GM18867 (cell line): ENCODE data around the gene SYNJ2.

Experiments
- ATAC-seq: cut with Tn5 transposase; IDR thresholded peaks from one replicate; pipeline ENCODE4 v1.9.1; 2021; ENCODE audit warnings: mild to moderate bottlenecking, moderate library complexity; ENCODE audit not compliant: unreplicated experiment

The SYNJ2 gene

DNA sequence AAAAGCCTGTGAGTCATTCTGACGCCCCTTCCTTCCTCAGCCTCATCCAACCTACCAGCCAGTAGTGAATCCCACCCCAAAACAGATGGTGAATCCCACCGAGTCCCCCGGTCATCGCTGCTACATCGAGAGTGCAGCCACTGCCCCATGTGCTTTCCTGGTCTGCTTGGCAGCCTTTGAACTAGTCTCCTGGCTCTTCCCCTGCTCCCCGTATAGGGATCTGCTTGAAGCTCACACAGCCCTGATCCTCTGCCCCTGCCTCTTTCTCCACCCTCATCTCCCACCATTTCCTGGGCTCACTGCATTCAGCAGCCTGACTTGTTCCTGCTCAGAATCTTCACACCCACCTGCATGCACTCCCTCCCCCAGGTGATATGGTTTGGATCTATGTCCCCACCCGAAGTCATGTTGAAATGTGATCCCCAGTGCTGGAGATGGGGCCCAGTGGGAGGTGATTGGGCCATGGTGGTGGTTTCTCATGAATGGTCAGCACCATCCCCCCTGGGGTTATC lies 14.6 kb downstream of the SYNJ2 start:
- ATAC-seq: no peak

DNA sequence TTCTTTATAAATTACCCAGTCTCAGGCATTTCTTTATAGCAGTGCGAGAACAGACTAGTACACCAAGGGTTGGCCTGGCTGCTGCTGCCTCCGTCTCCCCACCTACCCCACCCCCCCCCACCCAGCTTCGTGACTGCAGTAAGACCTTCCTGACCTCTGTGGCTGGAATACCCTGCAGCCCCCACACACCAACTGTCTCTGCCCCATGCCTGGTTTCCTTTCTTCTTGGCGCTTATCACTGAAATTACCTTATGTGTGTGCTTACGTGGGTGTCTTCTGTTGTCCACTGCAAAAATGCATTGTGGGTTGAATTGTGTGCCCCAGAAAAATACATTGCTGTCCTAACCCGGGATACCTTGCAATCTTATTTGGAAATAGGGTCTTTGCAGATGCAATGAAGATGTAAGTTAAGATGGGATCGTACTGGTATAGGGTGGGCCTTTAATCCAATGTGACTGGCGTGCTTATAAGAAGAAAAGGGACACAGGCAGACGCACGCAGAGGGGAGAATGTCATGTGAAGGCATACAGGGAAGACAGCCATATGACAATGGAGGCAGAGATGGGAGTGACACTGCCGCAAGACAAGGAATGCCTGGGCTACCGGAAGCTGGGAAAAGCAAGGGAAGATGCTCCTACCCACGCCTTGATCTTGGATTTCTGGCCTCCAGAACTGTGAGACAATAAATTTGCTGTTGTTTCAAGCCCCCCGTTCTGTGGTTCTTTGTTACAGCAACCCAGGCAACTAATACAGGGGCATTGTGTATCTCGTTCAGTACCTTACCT lies 15.4 kb downstream of the SYNJ2 start:
- no peak for ATAC-seq

DNA sequence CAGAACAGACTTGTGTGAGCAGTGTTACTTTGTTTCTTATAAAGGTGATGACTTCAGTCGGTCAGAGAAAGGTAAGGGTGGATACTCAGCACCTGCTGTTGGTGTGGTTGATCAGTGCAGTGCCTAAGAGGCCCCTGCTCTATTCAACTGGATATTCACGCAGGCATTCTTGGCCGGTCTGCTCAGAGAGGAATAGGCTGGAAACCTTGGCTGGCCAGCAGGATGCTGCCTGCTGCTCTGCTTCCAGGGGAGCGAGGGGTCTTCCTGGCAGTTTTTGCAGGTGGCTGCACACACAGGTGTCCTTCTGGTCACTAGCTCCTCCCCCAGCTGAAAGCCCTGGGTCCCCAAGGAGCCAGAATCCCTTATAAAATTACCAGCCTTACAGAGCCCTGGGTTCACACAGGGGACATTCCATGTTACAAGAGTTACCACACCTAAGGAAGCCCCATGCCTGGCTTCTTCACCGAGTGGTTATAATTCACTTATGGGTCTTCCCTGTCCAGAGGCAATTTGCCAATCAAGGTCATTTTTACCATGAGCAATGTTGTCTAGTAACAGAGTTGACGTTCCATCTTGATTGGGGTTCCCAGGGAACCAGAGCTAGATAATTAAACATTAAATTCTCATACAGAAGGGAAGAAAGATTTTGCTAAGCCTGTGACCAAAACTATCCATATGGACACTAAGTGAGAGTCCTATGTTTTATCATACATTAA lies 16.4 kb downstream of the SYNJ2 start:
- ATAC-seq: no peak

DNA sequence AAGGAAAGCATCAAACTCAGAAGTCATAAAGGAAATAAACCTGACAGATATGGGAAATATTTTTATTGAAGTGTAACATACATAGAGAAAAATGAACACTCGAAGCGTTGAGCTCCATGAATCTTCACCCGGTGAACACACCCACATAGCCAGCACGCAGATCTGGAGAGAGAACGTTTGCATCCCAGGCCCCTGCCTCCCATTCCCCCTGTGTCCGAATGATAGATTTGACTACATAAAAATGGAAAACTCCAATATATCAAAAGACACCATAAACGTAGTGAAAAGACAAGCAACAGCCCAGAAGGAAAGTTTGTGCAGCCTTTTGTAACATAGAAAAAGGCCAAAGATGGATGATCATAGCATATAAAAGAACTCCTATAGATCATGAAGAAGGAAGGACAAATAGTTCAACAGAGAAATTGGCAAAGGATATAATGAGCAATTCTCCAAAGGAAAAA lies 17.1 kb downstream of the SYNJ2 start:
- no peak for ATAC-seq

DNA sequence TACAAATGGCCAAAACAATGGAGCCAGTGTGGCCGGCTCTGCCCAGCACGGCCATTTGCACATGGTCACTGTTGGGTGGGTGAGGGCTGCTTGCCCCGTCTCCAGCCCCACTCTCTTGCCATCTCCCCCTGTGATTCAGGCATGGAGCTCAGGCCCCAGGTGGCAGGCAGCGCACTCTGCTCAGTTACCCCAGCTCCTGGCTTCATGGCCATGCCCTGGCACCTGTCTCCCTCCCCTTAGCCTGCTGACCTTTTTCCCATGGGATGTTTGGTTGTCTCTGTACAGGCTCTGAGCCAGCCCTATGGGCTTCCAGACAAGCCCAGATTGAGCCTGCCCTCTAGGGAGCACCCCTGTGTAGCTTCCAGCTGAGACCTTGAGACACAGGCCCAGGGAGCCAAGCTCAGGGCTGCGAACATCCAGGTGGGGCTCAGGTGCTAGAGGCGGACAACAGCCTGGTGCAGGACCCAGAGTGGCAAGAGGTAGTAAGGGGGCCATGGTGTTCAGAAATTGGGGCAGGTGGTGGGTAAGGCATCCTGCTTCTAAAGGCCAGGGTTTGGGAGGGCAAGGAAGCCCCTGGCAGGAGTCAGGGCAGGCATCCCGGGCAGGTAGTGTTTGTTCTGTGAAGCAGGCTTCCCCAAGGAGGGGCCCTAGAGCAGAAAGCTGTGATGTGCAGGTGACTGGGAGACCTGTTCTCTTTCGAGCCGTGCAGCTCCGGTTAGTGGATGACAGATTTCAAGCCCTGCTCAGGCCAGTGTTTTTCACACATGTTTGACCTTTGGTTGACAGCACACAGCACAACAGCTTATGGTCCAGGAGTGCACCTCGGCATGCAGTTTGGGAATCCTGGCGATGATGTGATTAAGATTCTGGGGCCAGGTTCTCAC lies 17.7 kb downstream of the SYNJ2 start:
- no peak for ATAC-seq

DNA sequence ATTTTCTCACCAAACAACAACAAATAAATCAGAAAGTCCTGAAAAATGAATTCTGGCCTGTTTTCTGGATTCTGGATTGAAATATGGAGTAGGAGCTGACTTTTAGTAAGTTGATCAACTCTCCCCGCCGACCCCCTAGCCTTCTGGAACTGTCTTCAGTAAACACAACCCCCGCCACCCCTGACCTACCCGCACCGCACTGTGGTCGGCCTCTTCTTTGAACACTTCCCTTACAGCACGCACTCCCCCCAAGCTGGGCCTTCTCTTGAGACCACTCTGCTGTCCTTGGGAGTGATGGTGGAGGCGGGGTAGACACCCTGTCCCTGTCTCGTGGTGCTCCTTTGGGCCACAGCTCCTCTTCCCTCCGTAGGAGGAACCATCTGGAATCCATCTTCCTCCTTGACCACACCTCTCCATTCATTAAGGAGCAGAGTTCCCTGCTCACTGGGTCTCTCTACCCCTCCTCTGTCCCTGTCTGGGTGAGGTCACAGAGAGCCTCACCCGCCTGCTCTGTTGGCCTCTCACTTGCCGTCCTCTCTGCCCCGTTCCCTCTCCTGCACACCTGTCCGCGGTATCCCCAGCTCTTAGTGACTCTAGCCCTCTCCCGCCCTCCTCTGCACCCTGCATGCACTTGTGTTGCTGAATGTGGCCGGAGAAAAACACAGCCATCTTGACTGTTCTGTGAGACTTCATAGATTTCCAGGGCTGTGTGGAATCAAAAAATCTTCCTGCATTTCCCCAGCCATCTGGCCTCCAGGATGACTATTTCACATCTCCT lies 19.1 kb downstream of the SYNJ2 start:
- no peak for ATAC-seq

DNA sequence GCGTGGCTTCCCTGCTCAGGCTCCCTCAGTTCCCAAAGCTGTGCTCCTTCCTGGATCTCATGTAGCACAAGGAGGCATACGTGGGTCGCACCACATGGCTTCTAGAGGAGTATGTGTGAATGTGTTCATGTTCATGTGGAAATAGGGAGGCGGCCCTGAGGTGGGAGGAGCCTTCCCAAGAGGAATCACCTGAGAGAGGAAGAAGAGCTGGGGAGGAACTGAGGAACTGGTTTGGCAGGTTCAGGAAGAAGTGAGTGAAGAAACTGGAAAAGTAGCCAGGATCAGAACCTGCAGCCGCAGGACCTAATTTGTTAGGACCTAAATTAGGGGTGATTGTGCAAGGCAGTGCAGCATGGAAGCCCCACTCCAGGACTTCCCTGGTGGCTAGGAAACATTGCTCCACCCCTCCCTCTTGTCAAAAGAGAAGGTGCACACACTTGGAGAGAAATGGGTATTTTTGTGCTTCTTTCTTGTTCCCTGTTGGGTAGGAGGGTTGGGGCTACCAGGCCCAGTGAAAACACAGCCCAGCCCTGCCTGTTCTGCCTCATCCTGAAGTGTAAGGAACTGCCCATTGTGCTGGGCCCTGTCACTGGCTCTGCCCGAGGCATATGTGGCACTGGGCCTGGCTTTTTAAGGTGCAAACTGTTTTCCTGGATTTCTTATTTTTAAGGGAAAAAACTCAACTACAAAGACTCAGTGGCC lies 20.7 kb downstream of the SYNJ2 start:
- ATAC-seq: no peak

DNA sequence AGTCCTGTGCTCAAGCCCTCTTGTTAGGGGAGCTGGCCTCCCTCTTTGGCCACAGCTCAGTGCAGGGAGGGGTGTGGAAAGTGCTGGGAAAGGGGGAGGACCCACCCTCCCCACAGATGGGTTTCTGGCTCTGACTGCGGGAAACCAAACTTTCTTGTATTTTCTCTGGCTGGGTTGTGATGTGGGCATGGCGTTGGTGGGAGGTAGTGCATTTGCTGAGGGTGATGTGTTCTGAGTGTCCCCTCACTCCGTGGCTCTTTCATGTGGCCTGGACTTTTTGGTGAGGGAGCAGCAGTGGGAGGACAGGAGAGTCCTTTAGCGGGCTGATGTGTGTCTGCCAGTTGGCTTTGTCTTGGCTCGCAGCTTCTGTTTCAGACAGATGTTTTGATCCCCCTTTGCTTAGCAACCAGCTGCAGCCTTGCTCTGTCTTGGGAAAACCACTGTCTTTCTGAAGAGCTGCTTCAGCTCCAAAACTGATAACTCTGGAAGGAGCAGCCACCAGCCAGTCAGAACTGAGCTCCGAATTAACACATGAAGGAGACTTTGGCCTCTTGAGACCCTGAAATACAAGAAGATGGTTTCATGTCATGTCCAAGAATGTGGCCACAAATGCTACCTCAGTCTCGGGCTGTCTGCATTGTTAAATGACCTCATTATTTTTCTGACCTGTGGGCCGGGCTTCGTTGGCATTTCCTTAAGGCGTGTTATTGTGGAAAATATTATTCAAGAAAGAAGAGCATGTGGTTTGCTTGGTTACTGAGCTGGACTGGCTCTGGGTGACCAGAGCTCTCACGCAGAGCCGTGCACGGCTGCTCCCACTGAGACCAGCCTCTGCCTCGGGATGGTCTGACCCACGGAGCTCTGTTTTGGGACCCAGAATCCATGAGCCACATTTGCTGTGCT lies 21.5 kb downstream of the SYNJ2 start:
- ATAC-seq: no peak

DNA sequence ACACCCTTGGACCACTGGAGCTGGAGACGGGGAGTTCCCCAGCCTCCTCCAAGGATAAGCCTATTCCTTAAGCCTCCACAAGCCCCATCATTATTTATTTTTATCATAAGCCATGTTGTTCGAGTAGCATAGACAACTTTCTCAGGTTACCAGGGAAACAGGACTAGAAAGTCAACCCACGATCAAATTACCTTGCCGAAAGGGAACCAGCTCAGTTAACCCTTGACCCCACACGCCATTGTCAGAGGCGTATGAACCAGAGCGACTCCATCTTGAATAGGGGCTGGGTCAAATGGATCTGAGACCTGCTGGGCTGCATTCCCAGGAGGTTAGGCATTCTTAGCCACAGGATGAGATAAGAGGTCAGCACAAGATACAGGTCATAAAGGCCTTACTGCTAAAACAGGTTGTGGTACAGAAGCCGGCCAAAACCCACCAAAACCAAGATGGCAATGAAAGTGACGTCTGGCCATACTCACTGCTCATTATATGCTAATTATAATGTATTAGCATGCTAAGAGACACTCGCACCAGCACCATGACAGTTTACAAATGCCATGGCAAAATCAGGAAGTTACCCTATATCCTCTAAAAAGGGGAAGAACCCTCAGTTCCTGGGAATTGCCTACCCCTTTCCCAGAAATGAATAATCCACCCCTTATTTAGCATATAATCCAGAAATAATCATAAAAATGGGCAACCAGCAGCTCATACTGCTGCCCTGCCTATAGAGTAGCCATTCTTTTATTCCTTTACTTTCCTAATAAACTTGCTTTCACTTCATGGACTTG lies 22.4 kb downstream of the SYNJ2 start:
- no peak for ATAC-seq

DNA sequence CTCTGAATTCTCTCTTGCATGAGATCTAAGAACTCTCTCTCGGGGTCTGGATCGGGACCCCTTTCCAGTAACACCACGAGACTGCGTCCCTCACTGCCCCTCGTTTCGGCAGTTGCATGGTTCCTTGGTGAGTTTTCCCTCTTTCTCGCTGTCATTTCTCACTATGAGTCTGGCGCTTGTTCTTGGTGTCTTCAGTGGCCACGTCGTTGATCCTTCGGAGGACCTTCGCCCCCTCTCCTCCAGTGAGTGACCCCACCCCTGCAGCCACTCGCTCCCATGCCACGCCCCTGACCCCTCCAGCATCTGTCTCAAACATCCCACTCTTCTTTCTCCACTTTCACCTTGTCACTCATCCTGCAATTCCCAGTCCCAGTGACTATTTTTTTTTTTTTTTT lies 23.0 kb downstream of the SYNJ2 start:
- no peak for ATAC-seq

DNA sequence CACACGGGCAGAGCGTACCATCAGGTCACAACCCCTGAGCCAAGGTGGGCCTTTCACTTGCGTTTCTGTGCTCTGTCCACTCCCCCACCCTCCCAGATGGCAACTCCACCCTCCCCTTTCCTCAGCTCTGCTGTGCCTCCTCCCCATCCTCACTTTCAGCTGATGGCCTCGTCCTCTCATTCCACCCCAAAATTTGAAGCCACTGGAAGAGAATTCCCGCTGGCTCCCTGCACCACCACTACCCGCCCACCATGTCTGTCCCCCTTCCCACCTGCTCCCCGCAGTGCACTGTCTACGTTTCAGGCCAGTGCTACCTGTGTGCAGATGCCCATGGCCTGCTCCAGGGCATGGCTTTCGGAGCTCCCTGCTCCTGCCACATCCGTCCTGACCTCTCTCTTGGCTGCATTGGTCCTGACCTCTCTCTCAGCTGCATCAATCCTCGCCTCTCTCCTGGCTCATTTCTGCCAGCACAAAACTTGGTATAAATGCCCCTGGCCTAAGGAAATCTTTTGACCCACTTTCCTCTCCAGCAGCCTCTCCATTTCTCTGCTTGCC lies 24.0 kb downstream of the SYNJ2 start:
- ATAC-seq: no peak

DNA sequence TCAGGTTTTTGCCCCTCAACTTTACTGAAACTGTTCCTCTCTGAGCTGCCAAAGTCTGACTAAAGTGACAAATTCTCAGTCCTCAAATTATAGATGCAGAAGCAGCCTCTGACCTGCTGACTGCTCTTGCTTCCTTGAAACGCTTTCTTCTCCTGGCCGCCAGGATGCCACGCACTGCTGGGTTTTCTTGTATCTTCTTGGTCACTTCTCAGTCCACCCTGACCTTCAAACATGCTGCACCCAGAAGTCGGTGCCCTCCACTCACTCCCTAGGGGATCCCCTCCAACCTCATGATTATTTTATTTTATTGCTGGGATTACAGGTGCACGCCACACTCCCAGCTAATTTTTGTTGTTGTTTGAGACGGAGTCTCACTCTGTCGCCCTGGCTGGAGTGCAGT lies 24.7 kb downstream of the SYNJ2 start:
- ATAC-seq: no peak

DNA sequence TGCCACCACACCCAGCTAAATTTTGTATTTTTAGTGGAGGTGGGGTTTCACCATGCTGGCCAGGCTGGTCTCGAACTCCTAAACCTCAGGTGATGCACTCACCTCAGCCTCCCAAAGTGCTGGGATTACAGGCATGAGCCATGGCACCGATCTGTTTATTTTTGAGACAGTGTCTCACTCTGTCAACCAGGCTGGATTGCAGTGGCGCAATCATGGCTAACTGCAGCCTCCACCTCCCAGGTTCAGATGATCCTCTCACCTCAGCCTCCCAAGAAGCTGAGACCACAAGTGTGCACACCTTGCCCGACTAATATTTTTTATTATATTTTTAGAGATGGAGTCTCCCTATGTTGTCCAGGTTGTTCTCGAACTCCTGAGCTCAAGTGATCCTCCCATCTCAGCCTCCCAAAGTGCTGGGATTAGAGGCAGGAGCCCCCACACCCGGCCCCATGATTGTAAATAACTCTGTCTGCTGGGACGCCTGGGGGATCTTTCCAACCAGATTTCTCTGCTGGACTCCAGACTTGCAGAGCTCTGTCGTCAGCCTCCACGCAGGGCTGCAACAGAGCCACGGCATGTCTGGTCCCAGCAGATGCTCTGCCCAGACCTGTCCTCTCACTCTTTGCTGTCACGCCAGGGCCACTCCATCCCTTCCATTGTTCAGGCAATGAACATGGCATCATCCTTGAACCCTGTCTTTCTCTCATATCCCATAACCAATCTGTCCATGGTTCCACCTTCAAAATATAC lies 25.3 kb downstream of the SYNJ2 start:
- ATAC-seq: no peak

DNA sequence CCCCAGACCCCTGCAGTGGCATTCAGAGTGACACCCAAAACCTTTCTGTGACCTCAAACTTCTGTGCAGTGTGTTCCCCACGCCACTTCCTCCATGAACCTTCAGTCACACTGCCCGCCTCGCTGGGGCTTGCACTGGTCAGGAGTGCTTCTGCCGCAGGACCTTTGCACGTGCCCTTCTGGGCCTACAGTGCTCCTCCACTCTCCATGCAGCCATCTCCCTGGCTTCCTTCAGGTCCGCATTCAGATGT lies 27.1 kb downstream of the SYNJ2 start:
- ATAC-seq: no peak

DNA sequence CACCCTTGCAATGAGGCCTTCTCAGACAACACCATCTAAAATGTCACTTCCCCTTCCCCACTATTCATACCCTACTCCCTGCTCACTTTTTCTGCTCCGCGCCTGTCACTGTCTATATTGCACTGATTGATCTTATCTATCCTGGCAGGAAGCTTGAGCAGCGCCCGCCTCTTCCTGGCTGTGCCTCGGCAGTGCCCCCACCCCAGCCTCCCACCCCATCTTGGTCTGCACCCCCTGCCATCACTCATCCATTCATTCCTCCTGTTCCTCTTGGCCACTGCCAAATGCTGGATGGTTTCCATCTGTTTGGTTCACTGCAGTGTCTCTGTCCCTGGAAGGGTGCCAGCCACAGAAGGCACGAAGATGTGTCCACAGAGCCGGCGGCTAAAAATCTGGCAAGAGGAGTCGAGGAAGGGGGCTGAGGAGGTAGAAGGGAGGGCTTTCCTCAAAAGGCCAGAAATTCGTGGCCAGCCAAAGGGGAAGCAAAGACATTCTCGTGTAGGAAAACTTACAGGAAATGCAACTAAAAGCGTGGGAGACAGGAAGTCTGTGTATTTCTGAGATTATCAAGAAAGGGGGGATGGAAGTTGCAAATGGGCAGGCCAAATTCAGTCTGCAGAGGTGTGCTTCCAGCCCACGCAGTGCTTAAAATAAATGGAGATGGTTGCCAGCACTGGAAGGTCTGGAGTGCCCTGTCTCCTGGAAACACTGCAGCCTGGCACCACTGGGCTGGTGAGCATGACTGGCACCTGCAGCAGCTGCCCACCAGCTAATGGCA lies 27.6 kb downstream of the SYNJ2 start:
- no peak for ATAC-seq

DNA sequence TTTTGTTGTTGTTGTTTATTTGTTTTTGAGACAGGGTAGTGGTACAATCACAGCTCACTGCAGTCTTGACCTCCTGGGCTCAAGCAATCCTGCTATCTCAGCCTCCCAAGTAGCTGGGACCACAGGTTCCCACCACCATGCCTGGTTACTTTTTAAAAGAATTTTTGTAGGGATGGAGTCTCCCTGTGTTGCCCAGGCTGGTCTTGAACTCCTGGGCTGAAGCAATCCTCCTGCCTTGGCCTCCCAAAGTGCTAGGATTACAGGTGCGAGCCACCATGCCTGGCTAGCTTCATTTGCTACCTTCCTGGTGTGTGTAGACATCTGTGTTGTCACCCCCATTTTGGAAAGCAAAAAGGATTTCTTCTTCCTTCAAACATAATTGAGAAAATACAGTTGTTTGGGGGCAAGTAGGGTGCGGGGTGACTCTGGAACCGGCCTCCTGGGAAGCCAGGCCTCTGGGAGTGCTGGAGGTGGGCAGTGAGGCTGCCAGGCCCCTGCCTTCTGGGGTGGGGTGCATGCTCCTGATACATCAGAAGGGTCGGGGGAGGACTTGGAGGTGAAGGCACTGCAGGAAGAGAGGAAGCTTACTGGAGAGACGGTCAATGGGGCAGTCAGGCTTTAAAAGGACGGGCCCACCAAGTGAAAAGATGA lies 28.4 kb downstream of the SYNJ2 start:
- ATAC-seq: no peak
